Mucosa of descending colon (tissue), 3 donors: ENCODE results near the gene TMEM181. TPM values are rescaled to one million over a fixed set of nuclear protein-coding genes. Genes with fewer than 3 reads are reported as not detected.

ENCODE experiments used
- ATAC-seq: fragments of 200-7000 bp; cut with Tn5 transposase; one replicate; pipeline ENCODE4 v1.9.1; 2020; ENCODE audit warnings: mild to moderate bottlenecking, moderate library complexity
- DNase-seq, 3 donors: peaks; one replicate each; pipeline ENCODE4 v3.0.0-alpha.2; 2020
- H3K36me3 ChIP-seq: fragments of 200-600 bp; one replicate; pipeline ENCODE4 v1.8.0; 2021; ENCODE audit warnings: low read depth, mild to moderate bottlenecking
- H3K4me1 ChIP-seq: fragments of 200-600 bp; one replicate; pipeline ENCODE4 v1.8.0; 2021; ENCODE audit warnings: low read depth, mild to moderate bottlenecking
- H3K4me3 ChIP-seq: fragments of 200-600 bp; one replicate; pipeline ENCODE4 v1.8.0; 2021; ENCODE audit warnings: mild to moderate bottlenecking
- H3K9me3 ChIP-seq: fragments of 200-600 bp; one replicate; pipeline ENCODE4 v1.8.0; 2021; ENCODE audit warnings: mild to moderate bottlenecking
- intact Hi-C, 2 donors: fragments of 100-400 bp; cut with DNase I in 1 of 2; cut with micrococcal nuclease in 1 of 2; formaldehyde crosslinking; loops; one replicate each; pipeline versions ENCODE4 v1.11.0 to v1.11.1; 2022; cut with DNase I, micrococcal nuclease
- total RNA-seq, 3 donors: library from RNA; stranded (reverse); fragmentation: NEBNext Ultra II Directional in 2 of 3; extraction: Animal tissue kit (Norgen Biotek cat#: 25700) in 2 of 3; gene quantifications; one replicate each; pipeline versions ENCODE4 v1.2.1 to v1.2.4, GENCODE V29; 2021 to 2023
- TF ChIP-seq, protein P1 (sequence below): fragments of 200-600 bp; IDR thresholded peaks from one replicate; pipeline ENCODE4 v1.8.0; 2022; ENCODE audit warnings: antibody characterized with exemption, mild to moderate bottlenecking
- donor health status: DM: no; HTN: no; CAD: no; lungs with moderate emphysema.
- donor health status: DM: no; HTN: no; CAD: no.
- donor health status: DM: no; HTN: yes; CAD: no.

Gene TMEM181
- total RNA-seq, 3 donors from 2014 or later, result 35.7 to 47.8 (median 39.4) TPM

- ATAC-seq (no peak), DNase-seq (no peak)
- TF ChIP-seq, protein P1, sequence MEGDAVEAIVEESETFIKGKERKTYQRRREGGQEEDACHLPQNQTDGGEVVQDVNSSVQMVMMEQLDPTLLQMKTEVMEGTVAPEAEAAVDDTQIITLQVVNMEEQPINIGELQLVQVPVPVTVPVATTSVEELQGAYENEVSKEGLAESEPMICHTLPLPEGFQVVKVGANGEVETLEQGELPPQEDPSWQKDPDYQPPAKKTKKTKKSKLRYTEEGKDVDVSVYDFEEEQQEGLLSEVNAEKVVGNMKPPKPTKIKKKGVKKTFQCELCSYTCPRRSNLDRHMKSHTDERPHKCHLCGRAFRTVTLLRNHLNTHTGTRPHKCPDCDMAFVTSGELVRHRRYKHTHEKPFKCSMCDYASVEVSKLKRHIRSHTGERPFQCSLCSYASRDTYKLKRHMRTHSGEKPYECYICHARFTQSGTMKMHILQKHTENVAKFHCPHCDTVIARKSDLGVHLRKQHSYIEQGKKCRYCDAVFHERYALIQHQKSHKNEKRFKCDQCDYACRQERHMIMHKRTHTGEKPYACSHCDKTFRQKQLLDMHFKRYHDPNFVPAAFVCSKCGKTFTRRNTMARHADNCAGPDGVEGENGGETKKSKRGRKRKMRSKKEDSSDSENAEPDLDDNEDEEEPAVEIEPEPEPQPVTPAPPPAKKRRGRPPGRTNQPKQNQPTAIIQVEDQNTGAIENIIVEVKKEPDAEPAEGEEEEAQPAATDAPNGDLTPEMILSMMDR, result no peak
- Histone ChIP-seq H3K9me3 (no peaks in the 10 kb centered on the region), H3K4me1 (no peaks in the 10 kb centered on the region), H3K36me3 (no peaks in the 10 kb centered on the region), H3K4me3 (no peak overlapping the region)
- intact Hi-C loops, result no loop called here
These were observed 24.4 kb downstream of the TMEM181 start for GRCh38 chr6:158584236-158584651.

GRCh38 chr6:158586652-158587051 is 26.8 kb downstream of the TMEM181 start:
- ATAC-seq (no peak), DNase-seq (no peak)
- Histone ChIP-seq H3K9me3 (no peaks in the 10 kb centered on the region), H3K36me3 (no peaks in the 10 kb centered on the region), H3K4me3 (no peak overlapping the region), H3K4me1 (no peaks in the 10 kb centered on the region)
- TF ChIP-seq, protein P1, result no peak
- intact Hi-C loops, result no loop called here

GRCh38 chr6:158589366-158589765 is 29.5 kb downstream of the TMEM181 start:
- Histone ChIP-seq H3K9me3 (no peaks in the 10 kb centered on the region), H3K4me1 (no peaks in the 10 kb centered on the region), H3K36me3 (no peaks in the 10 kb centered on the region), H3K4me3 (no peak overlapping the region)
- DNase-seq, result no peak
- intact Hi-C loops, result no loop called here
- TF ChIP-seq, protein P1, result no peak
- no peak for ATAC-seq

- H3K36me3 ChIP-seq, result no peaks in the 10 kb centered on the region
- intact Hi-C loops, result no loop called here
- DNase-seq, result no peak
These were observed 31.4 kb downstream of the TMEM181 start for GRCh38 chr6:158591134-158591809.

GRCh38 chr6:158591810-158592209 is 31.9 kb downstream of the TMEM181 start:
- DNase-seq, result no peak
- no peaks in the 10 kb centered on the region for H3K4me1 ChIP-seq
- TF ChIP-seq, protein P1, result no peak
- H3K36me3 ChIP-seq, result no peaks in the 10 kb centered on the region
- H3K4me3 ChIP-seq, result no peak overlapping the region
- H3K9me3 ChIP-seq, result no peaks in the 10 kb centered on the region
- intact Hi-C loops, result no loop called here
- ATAC-seq, result no peak

More at GRCh38 chr6:158591134-158591809, 31.4 kb downstream of the TMEM181 start:
- Histone ChIP-seq H3K4me3 (no peak overlapping the region), H3K4me1 (no peaks in the 10 kb centered on the region), H3K9me3 (no peaks in the 10 kb centered on the region)
- TF ChIP-seq, protein P1, result no peak
- no peak for ATAC-seq

GRCh38 chr6:158593670-158594069 is 33.8 kb downstream of the TMEM181 start:
- intact Hi-C loops, result no loop called here
- TF ChIP-seq, protein P1, result no peak

More at GRCh38 chr6:158593670-158594069, 33.8 kb downstream of the TMEM181 start:
- no peak overlapping the region for H3K4me3 ChIP-seq
- ATAC-seq (no peak), DNase-seq (no peak)
- no peaks in the 10 kb centered on the region for H3K9me3 ChIP-seq
- no peaks in the 10 kb centered on the region for H3K36me3 ChIP-seq
- no peaks in the 10 kb centered on the region for H3K4me1 ChIP-seq
